ENCODE results near the gene UNK.

Gene UNK

DNA sequence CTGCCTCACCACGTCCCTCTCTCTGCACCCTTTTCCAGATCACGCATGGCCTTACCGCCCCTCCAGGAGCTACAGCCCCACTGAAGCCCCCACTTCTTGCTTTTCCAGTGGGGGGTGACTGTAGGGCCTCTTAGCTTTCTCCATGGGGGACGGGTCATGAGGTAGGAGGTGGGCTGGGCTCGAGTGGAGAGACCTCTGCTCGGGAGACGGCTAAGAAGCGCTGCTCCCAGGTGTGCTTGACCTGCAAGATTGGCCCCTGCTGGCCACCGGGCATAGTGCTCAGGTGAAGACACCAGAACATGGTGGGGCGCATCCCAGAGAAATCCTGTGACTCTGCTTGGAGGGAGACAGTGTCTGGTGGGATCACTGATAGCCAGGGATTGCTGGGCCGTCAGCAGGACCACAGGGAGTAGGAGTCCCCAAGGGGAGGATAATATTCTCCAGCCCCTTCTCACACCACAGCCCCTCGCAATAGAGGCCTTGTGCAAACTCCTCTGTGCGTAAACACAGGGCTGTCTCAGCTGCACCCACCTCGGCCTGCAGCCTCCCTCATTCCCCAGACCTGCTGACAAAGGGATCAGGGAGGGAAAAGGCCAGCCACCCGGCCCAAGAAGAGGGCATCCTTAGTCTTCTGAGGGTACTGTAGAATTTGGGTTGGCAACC is 10.7 kb upstream of the UNK start:
- no peak for DNase-seq

DNA sequence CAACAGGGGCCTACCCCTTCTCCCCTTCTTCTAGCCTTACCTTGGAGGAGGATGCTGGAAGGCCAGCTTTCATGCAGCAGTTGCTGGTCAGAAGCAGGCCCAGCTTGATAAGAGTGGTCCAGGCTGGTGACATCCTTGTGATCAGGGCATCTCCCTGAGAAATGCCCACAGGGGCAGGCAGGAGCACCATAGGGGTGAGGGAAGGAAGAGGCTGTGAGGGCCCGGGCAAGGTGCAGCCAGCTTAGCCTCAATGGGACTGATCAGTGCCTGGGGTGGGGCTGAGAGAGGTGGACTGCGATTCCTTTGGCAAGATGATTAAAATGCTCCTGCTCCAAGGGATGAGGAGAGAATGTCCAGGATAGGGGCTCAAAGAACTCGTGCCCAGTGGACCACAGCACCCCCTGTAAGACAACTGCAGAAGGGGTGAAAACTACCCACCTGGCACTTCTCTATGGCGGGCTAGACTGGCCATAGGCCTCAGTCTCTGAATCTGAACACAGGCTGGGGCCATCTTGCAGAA is 10.1 kb upstream of the UNK start:
- peak in 2 of 5 donors; percentile 14 to 17 for DNase-seq

DNA sequence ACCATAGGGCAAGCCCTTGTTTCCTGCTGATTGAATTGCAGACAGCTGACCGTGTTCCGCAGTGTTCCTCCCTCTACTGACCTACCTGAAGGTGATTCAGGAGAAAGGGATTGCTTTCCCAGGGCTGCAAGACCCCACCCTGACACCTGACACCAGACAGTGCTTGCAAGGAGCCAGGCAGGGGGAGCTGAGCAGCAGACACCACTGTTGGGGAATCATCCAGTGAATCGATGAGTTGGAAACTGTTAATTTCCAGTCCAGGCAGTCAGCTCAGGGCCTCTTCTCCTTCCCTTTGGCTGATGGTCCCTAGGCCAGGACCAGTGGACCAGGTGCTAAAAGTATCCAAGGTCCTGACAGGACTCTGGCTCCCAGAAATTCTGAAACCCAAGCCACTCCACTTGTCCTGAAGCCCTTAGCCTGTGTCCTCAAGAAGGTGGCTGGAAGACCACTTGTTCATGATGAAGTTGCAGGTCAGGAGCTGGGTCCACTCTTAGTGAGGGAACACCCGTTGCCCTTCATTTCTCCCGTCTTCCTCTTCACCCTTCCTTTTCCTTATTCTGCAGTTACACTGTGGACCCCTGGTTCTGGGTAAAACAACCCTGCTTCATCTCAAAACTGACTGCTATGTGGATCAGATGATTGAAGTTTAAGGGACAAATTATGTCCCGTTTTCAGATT is 9.5 kb upstream of the UNK start:
- no peak for DNase-seq

DNA sequence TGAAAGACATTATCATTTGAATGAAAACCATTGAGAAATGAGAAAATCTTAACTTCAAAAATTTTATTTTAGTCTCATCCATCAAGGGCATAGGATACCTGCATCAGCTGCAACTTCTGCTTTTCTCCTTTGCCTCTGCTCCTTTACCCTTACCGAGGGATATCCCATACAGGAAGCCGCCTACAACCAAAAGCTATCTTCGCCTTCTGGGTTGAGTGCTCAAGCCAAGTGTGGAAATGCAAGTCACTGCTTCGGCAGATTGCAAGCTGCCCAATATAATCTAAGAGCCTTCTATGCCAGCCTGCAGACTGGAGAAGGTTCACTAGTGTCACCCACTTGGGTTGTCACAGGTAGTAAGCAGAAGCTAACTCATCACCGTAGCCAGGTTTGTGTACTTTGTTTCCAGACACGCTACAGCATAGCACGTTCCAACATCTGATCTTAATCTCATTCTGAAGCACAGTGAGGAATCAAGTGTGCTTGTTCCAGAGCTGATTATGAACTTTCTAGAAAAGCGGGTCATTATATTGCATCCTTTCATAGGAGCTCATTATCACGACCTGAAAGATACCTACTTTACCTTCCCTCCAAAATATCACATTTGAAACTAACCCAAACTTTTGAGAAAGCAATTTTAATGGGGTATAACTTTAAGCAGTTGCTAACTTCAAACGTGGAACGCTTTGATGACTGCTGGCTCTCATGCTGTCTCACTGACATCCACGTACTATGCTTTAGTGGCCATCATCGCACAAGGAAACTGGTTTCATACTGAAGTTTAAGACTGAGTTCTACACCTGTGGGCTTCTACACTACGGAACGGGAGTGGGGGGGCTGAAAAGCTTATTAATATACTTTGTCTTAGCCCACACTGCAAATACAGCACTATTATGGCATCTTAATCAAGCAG is 8.0 kb upstream of the UNK start:
- peak in 3 of 5 donors; percentile 26 to 43 (median 40) for DNase-seq

DNA sequence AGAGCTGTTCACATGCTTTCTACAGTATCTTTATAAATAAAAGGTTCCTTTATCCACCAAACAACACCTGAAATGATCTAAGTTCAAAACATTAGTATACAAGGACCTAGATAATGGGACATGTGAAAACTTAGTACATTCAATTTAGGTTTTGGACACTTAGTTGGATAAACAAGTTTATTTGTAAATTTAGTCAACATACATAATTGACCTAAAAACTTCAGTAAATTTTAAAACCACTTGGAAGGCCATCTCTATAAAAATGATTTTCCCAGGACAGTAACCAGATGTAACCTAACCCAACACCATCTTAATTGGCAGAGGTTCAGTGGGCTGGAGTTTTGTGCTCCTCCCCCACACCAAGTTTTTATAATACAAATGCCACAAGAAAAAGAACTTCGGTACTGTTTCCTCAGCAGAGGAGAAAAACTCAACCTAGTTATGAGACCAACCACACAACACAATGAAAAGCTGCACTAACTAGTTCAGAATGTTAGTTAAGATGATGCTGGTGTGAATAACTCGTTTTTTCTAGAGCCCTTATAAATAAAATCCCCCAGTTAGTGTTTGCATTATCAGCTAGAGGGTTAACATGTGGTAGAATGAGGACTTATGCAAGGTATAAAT is 7.2 kb upstream of the UNK start:
- no peak for DNase-seq

DNA sequence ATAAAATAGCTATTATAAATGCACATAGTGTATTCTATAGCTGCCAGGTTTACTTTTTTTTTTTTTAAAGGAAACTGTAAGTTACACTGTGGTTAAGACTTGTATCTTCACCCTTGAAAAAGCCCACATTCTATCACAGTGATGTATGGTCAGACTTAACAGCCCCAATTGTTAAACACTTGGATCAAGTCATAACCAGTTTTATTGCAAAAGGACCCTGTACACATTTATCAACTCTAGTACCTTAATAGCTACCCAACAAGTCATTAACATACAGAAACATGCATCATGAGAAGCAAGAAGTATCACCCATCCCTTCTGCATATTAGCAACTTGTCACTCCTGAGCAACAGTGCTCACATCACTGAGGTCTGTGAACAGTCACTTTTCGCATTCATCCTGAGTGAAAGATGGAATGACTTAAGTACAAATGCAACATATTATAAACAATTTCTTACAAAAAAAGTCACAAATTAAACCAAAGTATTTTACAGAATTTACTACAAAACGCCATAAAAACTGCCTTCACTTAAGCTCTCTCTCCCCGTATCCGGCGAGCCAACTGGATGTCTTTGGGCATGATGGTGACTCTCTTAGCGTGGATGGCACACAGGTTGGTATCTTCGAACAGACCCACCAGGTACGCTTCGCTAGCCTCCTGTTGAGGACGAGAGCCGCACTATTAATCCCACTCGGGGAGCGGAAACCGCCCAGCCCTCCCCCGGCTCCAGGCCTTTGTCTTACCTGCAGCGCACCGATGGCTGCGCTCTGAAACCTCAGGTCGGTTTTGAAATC is 6.3 kb upstream of the UNK start:
- peak in 1 of 5 donors; percentile 15 for DNase-seq

DNA sequence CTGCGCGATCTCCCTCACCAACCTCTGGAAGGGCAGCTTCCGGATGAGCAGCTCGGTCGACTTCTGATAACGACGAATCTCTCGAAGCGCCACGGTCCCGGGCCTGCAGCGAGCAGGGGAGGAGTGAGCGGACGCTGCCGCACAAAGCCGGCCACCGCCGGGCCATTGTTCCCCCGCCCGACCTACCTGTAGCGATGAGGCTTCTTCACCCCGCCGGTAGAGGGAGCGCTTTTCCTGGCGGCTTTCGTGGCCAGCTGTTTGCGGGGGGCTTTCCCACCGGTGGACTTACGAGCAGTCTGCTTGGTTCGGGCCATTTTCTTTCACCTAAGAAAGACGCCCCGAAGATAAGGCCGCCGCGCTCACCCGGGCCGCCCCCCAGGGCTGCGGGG is 5.8 kb upstream of the UNK start:
- DNase-seq, result peak in 3 of 5 donors; percentile 63 to 79 (median 69)

DNA sequence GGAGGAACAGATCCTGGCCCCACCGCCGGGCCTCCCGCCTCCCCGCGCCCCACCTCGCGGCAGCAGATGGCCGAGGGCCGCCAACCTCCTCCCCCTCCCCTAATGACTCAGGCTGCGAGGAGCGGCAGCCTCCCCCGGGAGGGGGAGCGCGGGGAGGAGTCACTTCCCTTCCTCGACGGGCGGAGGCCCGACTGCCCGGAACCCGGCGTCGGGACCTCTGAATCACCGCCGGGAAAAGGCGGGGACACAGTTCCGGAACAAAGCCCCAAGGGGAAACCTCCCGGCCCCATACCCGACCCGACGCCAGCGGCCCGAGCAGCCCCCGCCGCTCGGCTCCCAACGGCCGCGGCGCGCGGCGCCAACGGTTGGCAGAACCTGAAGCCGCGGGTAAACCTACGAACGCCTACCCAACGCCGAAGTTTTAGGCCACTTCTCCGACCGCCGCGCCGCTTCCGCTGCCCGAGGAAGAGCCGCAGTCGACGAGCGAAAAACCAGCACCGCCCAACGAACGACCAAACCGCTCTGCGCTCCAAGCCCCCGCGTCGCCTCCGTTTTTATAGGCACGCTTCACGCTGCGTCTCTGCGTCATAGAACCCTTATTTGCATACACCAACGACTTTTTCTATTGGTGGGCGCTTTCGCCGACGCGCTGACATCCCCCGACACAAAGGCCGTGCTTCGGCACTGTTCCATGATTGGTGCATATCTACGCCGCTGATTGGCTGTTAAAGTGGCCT is 5.2 kb upstream of the UNK start:
- DNase-seq, result peak; percentile 85 to 100 (median 90)

DNA sequence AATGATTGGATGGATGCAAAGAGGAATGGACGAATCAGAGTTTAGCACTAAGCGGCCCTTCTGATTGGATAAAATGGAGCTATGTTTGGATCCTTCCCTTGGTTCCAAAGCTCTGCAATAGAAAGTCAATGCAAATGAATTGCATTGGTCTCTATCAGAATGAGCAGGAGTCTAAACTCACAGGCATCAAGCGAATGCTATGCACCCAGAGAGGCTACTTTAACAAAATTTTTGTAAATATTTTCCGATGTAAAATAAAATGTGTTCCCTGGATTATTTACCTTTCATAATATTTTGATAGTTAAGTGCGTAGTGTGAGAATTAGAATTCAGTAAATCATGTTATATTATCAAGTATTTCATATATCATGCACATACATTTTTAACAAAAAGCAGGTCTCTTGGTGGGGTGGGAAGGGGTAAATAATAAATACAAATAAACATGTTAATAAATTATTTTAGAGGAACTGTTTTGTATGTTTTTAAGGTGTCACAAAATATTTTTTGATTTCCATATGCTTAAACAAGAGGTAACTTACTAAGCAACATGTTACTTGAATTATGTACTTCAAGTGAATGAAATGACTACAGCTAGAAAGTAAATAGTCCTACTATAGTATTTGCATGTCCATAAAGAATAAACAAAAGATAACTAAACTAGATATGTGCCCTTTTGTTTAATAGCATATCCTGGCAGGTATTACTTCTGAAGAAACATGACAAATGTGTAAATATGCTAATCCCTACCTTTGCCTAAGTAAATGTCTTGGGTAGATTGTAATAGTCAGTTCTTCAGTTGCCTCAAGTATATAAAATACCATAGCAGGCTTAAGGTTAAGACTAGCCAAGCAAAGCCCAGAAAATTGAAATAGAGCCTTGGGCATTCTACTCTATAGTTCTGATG is 4.4 kb upstream of the UNK start:
- no peak for DNase-seq

DNA sequence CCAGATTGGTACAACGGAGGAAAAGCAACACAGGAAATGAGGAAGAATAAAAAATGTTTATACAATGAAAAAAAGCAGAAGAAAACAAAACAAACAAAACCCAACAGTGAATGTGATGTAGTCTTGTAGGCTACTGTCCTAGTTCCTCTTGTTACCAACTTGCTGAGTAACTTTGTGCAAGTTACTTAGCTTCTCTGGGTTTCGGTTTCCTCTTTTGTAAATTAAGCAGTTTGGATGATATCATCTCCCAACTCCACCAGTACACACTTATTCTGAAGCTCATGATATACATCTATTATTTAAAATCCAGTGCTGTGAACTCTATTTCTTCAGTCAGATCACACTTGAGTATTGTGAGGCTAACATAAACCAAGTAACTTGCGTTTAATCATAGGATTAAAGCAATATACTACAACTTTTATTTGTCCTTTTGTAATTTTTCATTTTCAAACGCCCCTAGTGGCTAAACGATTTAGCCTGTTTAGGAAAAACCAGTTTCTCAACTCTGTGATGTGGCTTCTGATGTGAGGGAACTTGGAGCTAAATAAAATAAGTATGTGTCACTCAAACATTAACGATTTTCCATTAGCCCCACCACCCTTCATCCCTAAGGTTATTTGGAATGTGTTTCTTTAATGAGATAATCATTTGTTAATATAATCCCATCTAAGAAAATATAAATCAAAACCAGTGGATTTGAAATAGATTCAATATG is 1.4 kb upstream of the UNK start:
- DNase-seq, result peak in 2 of 5 donors; percentile 17 to 88

DNA sequence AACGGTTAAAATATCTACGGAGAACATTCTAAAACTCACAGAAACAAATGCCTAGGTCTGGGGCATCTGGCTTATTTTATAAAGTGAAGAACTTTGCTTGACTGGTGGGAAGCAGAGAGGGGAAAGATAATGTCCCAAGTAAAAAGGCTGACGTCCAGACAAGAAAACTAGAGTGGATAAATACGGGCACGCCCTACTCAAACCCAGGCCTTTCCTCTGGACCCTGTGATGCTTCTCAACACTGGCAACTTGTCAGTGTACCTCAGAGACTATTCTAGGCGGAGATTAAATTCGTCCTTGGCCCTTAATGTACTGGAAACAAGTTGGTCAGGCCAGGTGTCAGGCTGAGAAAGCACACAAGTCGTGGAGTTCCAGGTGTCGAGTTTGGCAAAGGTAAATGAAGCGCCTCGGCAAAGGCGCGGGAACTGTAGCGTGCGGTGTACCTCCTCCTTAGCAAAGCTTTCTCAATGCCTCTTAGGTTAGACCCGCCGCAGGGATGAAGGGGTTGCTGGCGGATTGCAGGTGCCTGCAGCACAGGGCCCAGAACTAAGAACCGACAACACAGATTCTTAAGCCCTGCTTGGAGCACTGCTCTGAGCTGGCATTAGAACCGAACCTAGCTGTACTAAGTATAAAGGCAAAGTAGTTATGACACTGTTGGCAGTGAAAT is 668 bp upstream of the UNK start:
- DNase-seq, result no peak

DNA sequence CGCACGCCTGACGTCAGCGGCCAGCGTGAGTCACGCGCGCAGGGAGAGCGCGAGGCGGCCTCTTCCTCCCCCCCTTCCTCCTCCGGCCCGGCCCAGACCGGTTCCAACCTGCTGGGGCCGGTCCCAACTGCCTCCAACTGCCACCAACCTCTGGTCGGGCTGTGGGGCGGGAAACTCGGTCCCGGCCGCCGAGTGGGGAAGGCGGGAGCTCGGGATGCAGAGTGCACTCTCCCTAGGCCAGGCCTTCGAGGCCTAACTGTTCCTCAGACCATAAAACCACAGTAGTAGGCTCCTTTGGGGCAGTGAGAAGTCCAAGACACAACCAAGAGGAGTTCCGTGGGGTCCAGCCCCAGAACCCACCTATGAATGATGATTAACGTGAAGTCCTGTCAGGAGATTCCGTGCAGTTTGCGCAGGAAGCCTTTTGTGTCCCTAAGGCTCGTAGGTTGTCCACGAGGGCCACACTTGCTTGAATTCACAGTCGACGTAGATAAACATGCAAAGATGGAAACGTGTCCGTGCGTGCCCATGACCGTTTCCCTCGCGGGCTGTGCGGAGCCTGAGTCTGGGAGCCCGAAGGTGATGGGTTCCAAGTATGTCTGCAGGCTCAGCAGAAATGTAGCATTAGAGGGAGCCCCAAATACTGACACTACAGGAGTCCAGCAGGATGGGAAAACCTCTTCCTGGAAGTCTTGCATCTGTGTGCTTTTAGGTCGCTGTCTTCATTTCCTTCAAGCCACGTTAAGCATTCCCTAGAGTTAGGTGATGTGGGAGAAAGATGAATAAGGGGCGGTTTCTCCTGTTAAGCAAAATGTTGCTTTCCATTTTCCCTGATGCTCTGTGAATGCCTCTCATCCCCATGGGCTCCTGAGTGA is 647 bp downstream of the UNK start:
- peak in 2 of 5 donors; percentile 84 to 98 for DNase-seq

DNA sequence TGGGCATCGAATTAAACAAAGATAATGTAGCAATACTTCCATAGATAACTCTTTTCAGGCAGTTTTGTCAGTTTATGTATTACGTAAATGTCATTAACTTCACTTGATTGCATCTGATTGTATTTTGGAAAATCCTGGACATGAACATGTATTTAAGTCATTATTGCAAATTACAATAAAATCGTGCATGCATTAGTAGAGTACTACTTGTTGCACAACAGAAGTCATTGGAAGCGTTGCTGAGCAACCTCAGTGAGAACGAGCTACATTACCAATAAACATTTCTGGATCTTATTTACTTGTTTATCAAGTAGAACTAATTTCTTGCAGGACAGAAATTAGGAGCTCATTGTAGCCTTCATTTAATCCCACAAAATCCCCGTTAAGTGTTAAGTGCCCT is 6.6 kb downstream of the UNK start:
- DNase-seq, result no peak

DNA sequence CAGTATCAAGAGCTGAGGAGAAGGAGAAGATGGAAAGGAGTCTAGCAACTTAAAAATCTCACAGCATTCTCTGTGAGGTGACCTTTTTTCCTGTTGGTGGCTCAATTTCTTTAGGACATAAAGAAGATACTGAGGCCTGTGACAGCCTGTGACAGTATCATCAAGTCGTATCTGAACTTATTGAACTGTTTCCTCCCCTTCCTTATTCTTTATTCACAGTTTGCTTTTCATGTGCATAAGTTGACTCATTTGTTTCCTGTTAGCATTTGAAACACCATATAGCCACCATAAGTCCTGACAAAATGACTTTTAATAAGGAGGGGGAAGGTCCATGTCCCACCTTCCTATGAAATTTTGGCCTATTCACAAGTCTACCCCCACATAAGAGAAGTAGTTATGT is 8.9 kb downstream of the UNK start:
- DNase-seq, result no peak

DNA sequence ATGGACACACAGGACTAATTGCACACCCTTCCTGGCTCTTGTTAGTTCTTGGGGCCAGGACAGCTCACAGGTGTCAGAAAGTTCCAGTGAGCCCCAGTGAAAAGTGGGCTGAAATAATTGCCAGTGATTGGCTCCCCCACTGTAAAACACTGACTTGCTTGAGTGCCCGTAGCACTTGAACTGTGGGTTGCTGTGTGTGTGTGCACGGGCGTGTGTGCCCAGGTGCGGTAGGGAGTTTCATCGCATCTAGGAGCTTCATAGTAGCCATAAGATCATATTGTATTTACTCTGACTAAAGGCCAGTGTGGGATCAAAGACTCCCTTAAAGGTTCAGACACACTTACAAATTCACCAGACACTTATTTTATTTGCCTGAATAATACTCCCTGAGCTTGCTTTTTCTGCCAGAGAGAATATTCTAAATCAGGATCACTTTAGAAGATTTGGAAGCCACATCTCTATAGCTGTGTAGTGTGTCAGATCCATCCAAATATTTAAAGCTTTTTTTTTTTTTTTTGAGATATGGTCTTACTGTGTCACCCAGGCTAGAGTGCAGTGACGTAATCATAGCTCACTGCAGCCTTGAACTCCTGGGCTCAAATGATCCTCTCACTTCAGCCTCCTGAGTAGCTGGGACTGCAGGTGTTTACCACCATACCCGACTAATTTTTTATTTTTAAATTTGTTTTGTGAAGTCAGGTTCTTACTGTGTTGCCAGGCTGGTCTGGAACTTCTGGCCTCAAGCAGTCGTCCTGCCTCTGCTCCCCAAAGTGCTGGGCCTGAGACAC is 11.4 kb downstream of the UNK start:
- no peak for DNase-seq

DNA sequence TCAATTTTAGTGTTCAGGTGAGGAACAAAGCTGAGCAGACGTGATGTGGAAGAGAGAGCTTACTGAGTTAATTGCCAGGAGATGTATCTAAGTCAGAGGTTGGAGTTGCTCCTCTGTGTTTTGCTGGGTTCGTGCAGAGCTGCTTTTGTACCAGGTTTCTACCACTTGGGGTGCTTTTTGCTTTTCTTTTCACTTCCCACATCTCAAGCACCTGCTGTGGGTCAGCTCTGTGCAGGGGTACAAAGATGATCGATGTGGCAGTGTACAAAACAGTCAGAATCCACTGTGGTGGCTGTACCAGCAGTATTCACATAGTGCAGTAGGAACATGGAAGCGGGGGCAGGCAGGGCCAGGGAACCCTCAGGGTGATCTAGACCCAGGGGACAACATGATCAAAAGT is 14.8 kb downstream of the UNK start:
- DNase-seq, result no peak

DNA sequence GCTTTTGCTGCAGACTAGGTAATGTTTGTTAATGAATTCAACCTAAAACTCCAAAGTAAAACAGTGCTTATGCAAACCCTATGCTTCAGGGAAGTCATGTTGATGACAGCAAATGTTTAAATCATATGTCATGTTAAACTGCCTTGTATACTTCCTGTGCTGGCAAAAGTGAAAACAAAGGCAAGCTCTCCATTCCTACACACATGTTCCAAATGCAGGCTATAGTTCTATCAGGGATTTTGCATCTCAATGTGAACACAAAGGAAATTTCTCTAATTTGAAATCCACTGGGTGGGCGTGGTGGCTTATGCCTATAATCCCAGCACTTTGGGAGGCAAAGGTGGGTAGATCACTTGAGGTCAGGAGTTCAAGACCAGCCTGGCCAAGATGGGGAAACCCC is 19.3 kb downstream of the UNK start:
- DNase-seq, result no peak

All from T-helper 1 cell (primary cell).